ACC112 (cell line): ENCODE results near the gene TNFAIP8L3.
"Not testable (repeated sequence)": the region's sequence is repeated elsewhere in the genome, so short reads cannot be mapped to it uniquely, and the experiment has no call there.

ENCODE experiments used
- H2AFZ ChIP-seq: fragments of 200-600 bp; sonication (generic); one replicate; pipeline ENCODE4 v1.6.0; 2017; ENCODE audit warnings: antibody characterized with exemption, low read length; ENCODE audit not compliant: unreplicated experiment
- H3K27ac ChIP-seq: fragments of 200-600 bp; sonication (generic); 2 replicates; pipeline ENCODE4 v1.5.1; 2014; ENCODE audit warnings: low read depth, mild to moderate bottlenecking, antibody characterized with exemption, low read length, moderate library complexity
- H3K27me3 ChIP-seq: fragments of 200-600 bp; sonication (generic); 2 replicates; pipeline ENCODE4 v1.6.1; 2014; ENCODE audit warnings: mild to moderate bottlenecking, antibody characterized with exemption, low read length, moderate library complexity, mixed read lengths; ENCODE audit not compliant: insufficient read depth
- H3K36me3 ChIP-seq: fragments of 200-600 bp; sonication (generic); 2 replicates; pipeline ENCODE4 v1.6.1; 2016; ENCODE audit warnings: mild to moderate bottlenecking, antibody characterized with exemption, low read length, moderate library complexity, mixed read lengths; ENCODE audit not compliant: insufficient read depth
- H3K4me1 ChIP-seq: fragments of 200-600 bp; sonication (generic); one replicate; pipeline ENCODE4 v1.6.1; 2016; ENCODE audit warnings: low read length, mixed read lengths; ENCODE audit not compliant: insufficient read depth, unreplicated experiment, control insufficient read depth
- H3K4me3 ChIP-seq: fragments of 200-600 bp; sonication (generic); 2 replicates; pipeline ENCODE4 v1.5.1; 2014; ENCODE audit warnings: mild to moderate bottlenecking, low read depth, low read length
- H3K79me2 ChIP-seq: fragments of 200-600 bp; sonication (generic); one replicate; pipeline ENCODE4 v1.6.0; 2016; ENCODE audit warnings: low read length; ENCODE audit not compliant: control insufficient read depth, unreplicated experiment, insufficient read depth

Gene TNFAIP8L3

DNA sequence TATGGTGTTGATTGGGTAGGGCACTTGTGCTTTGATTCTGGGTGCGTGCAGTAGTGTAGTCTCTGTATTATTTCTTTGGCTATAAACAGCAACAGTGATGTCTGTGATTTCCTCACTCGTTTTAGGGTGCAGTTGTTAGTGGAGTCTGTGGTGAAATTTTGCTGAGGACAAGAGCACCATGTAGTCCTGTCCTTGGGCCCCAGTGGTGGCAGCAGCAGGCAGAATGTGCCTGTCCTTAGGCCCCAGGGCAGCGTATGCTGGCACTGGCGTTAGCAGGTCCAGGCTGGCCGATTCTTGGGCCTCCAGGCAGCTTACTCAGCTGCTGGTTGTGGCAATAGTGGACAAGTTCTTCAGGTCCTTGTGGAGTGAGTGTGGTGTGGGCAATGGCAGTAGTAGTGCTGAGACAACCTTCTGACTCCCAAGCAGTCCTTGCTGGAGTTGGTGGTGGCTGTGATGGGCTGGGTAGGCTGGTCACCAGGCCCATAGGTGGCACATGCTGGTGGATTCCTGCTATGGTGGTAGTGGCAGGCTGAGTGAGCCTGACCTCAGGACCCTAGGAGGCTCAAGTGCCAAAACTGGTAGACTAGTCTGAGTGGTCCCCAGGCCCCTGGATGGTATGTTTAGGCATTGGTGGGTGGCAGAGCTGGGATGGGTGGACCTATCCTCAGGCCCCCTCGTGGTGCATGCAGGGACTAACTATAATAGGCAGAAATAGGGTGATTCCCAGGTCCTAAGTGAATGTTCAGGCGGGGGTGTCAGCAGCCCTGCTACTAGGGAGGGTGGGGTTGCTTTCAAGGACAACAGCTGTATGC, 56.3 kb downstream of the TNFAIP8L3 start:
- H3K4me1 ChIP-seq: no peaks in the 10 kb centered on the region
- no peaks in the 10 kb centered on the region for H3K79me2 ChIP-seq
- H3K4me3 ChIP-seq: no peak overlapping the region
- H2AFZ ChIP-seq: no peak overlapping the region
- no peaks in the 10 kb centered on the region for H3K36me3 ChIP-seq
- H3K27me3 ChIP-seq: no peaks in the 10 kb centered on the region
- H3K27ac ChIP-seq: no peak overlapping the region

DNA sequence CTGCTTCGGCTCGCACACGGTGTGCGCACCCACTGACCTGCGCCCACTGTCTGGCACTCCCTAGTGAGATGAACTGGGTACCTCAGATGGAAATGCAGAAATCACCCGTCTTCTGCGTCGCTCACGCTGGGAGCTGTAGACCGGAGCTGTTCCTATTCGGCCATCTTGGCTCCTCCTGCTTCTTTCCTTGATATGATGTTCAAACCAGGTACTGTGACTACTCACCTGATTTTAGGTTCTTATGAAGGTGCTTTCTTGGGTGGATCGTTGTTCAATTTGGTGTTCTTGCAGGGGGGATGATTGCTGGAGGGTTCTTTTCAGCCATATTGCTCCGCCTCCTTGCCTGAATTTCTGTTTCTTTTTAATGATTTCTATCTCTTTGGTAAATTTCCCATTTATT, 57.2 kb downstream of the TNFAIP8L3 start:
- not testable (repeated sequence) for H3K36me3 ChIP-seq

DNA sequence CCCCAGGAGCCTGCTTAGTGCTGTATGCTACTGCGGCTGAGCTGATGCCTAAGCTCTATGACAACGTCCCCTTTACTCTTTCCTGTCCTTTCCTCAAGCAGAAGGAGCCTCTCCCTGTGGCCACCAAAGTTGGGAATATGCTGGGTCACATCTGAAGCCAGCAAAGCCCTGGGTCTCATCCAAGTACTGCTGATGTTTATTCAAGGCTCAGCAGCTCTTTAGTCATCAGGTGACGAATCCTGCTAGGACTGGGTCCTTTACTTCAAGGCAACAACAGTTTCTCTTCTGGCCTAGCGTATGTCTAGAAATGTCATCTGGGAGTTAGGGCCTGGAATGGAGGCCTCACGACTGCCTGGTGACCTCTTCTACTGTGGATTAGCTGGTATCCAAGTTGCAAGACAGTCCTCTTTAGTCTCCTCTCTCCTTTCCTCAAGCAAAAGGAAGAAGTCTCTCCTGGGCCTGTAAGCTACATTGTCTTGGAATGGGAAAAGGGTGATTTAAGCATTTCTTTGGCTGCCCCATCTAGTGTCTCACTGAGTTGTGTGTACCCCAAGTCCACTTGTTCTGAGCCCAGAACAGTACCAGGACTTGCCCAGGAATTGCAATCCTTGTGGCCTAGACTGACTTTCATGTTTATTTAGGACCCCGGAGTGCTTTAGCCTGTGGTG, 63.9 kb downstream of the TNFAIP8L3 start:
- H3K27ac ChIP-seq: peak overlapping the region; percentile 87
- H2AFZ ChIP-seq: peak overlapping the region; percentile 68
- H3K27me3 ChIP-seq: no peaks in the 10 kb centered on the region
- H3K4me1 ChIP-seq: peaks cover 16% of the 10 kb centered on the region
- no peak overlapping the region for H3K4me3 ChIP-seq
- H3K36me3 ChIP-seq: no peaks in the 10 kb centered on the region
- H3K79me2 ChIP-seq: no peaks in the 10 kb centered on the region

More for the DNA sequence above, 57.2 kb downstream of the TNFAIP8L3 start:
- not testable (repeated sequence) for H3K4me1 ChIP-seq, H2AFZ ChIP-seq, H3K27ac ChIP-seq, H3K27me3 ChIP-seq, H3K4me3 ChIP-seq, H3K79me2 ChIP-seq

DNA sequence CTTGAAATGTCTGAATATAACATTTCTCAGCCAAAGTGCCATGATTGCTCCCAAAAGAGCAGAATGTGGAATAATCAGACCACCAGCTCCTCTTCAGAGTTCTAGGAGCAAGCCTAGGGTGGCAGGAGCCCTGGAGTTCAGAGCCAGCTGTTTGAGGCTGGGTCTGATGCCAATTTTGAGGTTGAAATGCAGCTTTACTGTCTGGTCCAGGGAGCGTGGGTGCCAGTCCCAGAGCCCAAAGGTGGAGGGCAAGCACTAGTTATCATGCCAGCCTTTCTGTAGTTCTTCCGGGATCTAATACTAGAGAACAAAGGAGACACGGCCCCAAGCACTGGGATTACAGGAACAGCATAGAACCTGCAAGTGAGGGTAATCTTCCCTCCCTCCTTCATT, 69.3 kb downstream of the TNFAIP8L3 start:
- Histone ChIP-seq H3K36me3 (no peaks in the 10 kb centered on the region), H3K27ac (no peak overlapping the region), H3K27me3 (no peaks in the 10 kb centered on the region), H2AFZ (no peak overlapping the region), H3K4me3 (no peak overlapping the region), H3K4me1 (peaks cover 7% of the 10 kb centered on the region), H3K79me2 (no peaks in the 10 kb centered on the region)

DNA sequence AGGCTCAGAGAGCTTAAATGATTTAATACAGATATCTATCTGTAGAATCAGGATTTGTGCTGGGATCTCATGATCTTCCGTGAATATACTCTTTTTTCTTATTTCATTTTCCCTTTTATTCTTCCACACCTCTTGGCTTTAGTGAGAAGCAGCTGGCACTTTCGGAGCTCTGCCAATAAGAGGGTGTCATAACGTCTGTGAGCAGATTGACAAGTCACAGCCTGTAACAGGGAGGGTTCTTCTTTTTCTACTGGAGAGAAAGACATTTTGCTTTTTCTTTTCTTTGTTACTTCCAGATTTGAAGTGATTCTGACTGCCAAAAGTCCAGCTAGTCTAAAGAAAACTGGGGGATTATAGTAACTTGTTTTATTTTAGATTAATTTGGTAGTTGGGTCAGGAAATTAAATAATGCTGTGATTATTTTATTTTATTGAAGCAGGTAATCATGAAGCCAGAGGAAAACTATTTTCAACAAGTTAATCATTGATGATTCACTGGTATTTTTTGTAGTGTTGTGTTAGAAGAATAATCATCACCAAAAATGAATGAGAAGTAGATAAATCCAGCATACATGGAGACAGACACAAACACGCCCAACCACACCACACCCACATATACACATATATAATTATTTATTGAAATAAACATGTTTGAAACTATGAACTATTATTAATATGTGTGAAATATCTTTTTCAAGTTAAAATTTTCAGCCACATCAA, 69.8 kb downstream of the TNFAIP8L3 start:
- H3K4me3 ChIP-seq: no peak overlapping the region
- H2AFZ ChIP-seq: no peak overlapping the region
- H3K4me1 ChIP-seq: peaks cover 1% of the 10 kb centered on the region
- H3K27me3 ChIP-seq: no peaks in the 10 kb centered on the region
- H3K79me2 ChIP-seq: no peaks in the 10 kb centered on the region
- no peaks in the 10 kb centered on the region for H3K36me3 ChIP-seq
- no peak overlapping the region for H3K27ac ChIP-seq

DNA sequence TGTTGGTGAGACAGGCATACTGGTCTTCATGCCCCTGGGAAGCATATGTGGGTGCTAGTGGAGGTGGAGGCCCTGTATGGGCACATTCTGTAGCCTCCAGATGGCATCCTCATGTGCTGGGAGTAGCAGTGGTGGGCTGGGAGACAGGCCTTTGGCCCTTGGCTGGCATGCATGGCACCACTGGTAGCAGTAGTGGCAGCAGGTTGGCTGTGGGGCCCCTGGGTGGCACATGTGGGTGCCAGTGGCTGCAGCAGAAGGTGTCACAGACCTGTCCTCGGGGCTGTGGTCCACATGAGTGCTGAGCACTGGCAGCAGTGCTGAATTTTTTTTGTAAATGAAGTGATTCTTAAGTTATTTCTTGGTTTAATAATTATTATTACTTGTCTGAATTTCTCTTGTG, 71.2 kb downstream of the TNFAIP8L3 start:
- Histone ChIP-seq H3K27ac (no peak overlapping the region), H3K4me1 (no peaks in the 10 kb centered on the region), H3K27me3 (no peaks in the 10 kb centered on the region), H3K79me2 (no peaks in the 10 kb centered on the region), H3K36me3 (peaks cover 3% of the 10 kb centered on the region; the same call in 1 of the 2 replicates), H3K4me3 (no peak overlapping the region), H2AFZ (no peak overlapping the region)

DNA sequence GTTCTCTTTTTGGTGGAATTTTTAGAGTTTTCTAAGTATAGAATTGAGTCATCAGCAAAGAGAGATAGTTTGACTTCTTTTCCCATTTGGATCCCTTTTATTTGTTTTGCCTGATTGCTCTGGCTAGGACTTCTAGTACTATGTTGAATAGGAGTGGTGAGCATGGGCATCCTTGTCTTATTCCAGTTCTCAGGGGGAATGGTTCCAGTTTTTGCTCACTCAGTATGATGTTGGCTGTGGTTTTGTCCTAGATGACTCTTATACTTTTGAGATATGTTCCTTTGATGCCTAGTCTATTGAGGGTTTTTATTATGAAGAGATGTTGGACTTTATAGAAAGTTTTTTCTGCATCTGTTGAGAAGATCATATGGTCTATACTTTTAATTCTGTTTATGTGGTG, 72.5 kb downstream of the TNFAIP8L3 start:
- Histone ChIP-seq H2AFZ (no peak overlapping the region), H3K4me3 (no peak overlapping the region), H3K27ac (no peak overlapping the region), H3K4me1 (no peaks in the 10 kb centered on the region), H3K27me3 (no peaks in the 10 kb centered on the region), H3K79me2 (no peaks in the 10 kb centered on the region), H3K36me3 (peaks cover 3% of the 10 kb centered on the region; the same call in 1 of the 2 replicates)

DNA sequence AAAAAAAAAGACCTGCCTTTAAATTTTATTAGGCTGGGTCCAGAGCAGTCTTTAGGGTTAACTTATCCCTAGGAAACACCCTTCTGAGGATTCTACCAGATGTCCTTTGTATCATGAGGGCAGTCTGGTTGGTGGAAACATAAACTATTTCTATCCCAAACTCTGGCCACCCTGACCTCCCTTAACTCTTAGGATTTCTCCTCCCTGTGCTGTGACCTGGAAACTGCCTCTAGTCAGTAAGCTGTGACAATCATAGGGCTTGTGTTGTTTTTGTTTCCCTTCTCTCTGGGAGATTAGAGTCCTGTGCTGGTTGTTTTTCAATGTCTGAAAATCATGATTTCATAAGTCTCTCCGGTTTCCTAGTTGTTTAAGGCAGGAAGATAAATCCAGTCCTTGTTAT, 78.1 kb downstream of the TNFAIP8L3 start:
- Histone ChIP-seq H2AFZ (no peak overlapping the region), H3K4me3 (no peak overlapping the region), H3K27ac (no peak overlapping the region), H3K79me2 (no peaks in the 10 kb centered on the region), H3K27me3 (no peaks in the 10 kb centered on the region), H3K36me3 (peaks cover 7% of the 10 kb centered on the region; the same call in 1 of the 2 replicates), H3K4me1 (no peaks in the 10 kb centered on the region)

DNA sequence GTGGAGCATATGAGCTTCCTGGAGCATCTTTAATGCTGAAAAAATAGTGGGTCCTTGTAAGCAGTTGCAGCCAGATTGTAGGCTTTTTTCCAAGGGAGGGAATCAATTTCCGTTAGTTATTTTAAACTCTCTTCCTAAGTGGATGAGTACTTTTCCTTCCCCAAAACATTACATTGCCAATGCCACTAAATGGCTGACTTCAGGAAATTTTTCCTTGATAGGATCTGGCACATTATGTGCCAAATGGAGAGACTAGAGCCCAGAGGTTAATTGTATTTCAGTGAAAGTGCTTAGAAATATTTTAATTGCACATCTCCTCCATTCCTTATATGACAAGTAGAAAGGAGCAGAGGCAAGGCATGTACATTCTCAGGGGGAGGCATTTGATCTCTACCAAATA, 83.5 kb downstream of the TNFAIP8L3 start:
- Histone ChIP-seq H2AFZ (no peak overlapping the region), H3K4me1 (no peaks in the 10 kb centered on the region), H3K36me3 (peaks cover 27% of the 10 kb centered on the region), H3K27ac (no peak overlapping the region), H3K27me3 (no peaks in the 10 kb centered on the region), H3K4me3 (no peak overlapping the region), H3K79me2 (no peaks in the 10 kb centered on the region)

DNA sequence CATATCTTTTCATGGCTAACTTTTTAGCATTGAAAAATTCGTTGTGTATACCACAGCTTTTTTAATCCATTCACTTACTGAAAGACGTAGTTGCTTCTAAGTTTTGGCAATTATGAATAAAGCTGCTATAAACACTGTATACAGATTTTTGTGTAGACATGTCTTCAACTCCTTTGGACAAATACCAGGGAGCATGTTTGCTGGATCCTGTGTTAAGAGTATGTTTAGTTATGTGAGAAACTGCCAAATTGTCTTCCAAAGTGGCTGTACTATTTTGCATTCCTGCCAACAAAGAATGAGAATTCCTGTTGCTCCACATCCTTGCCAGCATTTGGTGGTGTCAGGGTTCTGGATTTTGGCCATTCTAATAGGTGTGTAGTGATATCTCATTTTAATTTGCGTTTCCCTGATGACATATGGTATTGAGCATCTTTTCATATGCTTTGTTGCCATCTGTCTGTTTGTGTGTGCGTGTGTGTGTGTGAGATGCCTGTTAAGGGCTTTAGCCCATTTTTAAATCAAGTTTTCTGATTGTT, 87.5 kb downstream of the TNFAIP8L3 start:
- Histone ChIP-seq H3K36me3 (peaks cover 37% of the 10 kb centered on the region), H3K4me3 (no peak overlapping the region), H3K27me3 (no peaks in the 10 kb centered on the region), H3K79me2 (no peaks in the 10 kb centered on the region), H2AFZ (no peak overlapping the region), H3K27ac (no peak overlapping the region), H3K4me1 (peaks cover 4% of the 10 kb centered on the region)
